Parathyroid adenoma (tissue), 2 donors: Measurements from ENCODE around the gene SLC2A5.

ENCODE experiments used
- H2AFZ ChIP-seq: fragments of 300-600 bp; sonication (generic); one replicate; pipeline ENCODE4 v1.7.0; 2017; ENCODE audit warnings: antibody characterized with exemption, mild to moderate bottlenecking
- H3K27ac ChIP-seq: fragments of 300-600 bp; sonication (generic); one replicate; pipeline ENCODE4 v1.7.0; 2017
- H3K27me3 ChIP-seq: fragments of 300-600 bp; sonication (generic); one replicate; pipeline ENCODE4 v1.7.0; 2017; ENCODE audit warnings: low read length; ENCODE audit not compliant: control insufficient read depth, insufficient read depth
- H3K36me3 ChIP-seq: fragments of 300-600 bp; sonication (generic); one replicate; pipeline ENCODE4 v1.7.0; 2017; ENCODE audit warnings: low read length; ENCODE audit not compliant: control insufficient read depth, insufficient read depth
- H3K4me1 ChIP-seq: fragments of 300-600 bp; sonication (generic); one replicate; pipeline ENCODE4 v1.7.0; 2017; ENCODE audit warnings: control low read depth
- H3K4me2 ChIP-seq: fragments of 300-600 bp; sonication (generic); one replicate; pipeline ENCODE4 v1.7.0; 2017; ENCODE audit warnings: low read length
- H3K4me3 ChIP-seq: fragments of 300-600 bp; sonication (generic); one replicate; pipeline ENCODE4 v1.7.0; 2017; ENCODE audit warnings: low read depth, low read length
- H3K79me2 ChIP-seq: fragments of 300-600 bp; sonication (generic); one replicate; pipeline ENCODE4 v1.7.0; 2017; ENCODE audit warnings: control low read depth
- H3K9ac ChIP-seq: fragments of 300-600 bp; sonication (generic); one replicate; pipeline ENCODE4 v1.7.0; 2017; ENCODE audit warnings: mild to moderate bottlenecking
- H3K9me3 ChIP-seq: fragments of 300-600 bp; sonication (generic); one replicate; pipeline ENCODE4 v1.7.0; 2017; ENCODE audit warnings: low read length; ENCODE audit not compliant: control insufficient read depth
- CTCF ChIP-seq: fragments of 300-600 bp; sonication (generic); IDR thresholded peaks from one replicate; pipeline ENCODE4 v1.7.0; 2017; ENCODE audit warnings: antibody characterized with exemption, mild to moderate bottlenecking
- donor health status: primary hyperparathyroidism.

Gene SLC2A5

DNA sequence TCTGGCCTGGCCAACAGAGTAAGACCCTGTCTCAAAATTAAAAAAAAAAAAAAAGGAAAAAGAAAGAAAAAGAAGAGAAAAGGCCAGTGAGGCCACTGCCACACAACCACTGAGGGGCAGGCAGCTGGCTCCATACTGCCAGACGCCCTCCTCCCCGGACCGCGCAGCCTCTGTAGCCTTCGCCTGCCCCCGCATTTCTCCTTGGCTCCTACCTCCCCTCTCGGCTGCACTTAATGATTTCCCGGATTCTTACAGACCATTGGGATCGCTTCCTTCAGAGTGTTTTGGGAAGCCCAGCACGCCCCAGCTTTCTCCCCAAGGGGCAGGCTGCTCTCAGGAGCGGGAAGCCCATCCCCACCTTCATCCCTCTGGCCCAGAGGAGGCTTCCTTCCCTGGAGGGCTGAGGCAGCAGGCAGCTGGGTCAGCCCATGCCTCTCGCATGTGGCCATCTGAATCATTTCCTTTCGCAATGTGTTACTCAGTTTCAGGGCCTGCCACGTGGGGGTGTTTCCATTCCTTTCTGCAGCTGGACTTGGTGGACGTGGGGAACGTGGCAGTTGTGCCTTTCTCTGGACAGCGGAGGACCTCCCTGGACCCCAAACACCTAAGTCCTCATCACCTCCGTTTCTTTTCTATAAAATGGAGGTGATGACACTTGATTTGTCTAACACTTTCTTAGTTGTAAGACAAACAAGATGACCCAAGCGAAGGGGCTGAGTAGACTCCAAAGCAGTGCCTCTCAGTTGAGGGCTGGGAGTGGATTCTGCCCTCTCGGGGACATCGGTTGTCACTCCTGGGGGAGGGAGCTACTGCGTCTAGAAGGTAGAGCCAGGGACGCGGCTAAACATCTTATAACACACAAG is 2.3 kb downstream of the SLC2A5 start:
- H3K9ac ChIP-seq: no peak overlapping the region
- no peak overlapping the region for H2AFZ ChIP-seq
- no peaks in the 10 kb centered on the region for H3K79me2 ChIP-seq
- H3K9me3 ChIP-seq: no peaks in the 10 kb centered on the region
- H3K4me3 ChIP-seq: no peak overlapping the region
- no peak overlapping the region for H3K4me2 ChIP-seq
- peaks cover 2% of the 10 kb centered on the region for H3K4me1 ChIP-seq
- no peak overlapping the region for H3K27ac ChIP-seq
- no peak for TF ChIP-seq CTCF
- no peaks in the 10 kb centered on the region for H3K36me3 ChIP-seq
- H3K27me3 ChIP-seq: no peaks in the 10 kb centered on the region

GRCh38 chr1:9065213-9065751 is 4.2 kb downstream of the SLC2A5 start:
- no peaks in the 10 kb centered on the region for H3K79me2 ChIP-seq
- H3K27ac ChIP-seq: no peak overlapping the region
- no peak overlapping the region for H3K4me2 ChIP-seq
- H3K4me3 ChIP-seq: no peak overlapping the region
- H3K36me3 ChIP-seq: no peaks in the 10 kb centered on the region
- TF ChIP-seq CTCF: no peak
- H3K27me3 ChIP-seq: no peaks in the 10 kb centered on the region
- peaks cover 2% of the 10 kb centered on the region for H3K4me1 ChIP-seq
- peak overlapping the region; percentile 28 for H2AFZ ChIP-seq
- no peak overlapping the region for H3K9ac ChIP-seq
- no peaks in the 10 kb centered on the region for H3K9me3 ChIP-seq

DNA sequence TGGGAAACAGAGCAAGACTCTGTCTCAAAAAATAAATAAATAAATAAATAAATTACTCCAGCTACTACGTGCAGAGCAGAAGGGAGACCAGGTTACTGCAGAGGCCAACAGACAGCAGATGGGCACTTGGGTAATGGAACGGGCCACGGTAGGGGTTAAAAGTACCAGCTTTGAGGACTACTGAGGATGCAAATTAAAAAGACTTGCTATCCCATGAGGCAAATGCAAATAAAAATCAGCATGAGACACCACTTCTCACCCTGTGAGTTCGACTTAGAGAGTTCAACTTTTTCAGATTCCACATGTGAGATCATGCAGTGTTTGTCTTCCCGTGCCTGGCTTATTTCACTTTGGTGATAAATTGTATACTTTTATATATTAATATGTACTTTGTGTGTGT is 6.6 kb downstream of the SLC2A5 start:
- Histone ChIP-seq H3K4me2 (no peak overlapping the region), H3K9me3 (no peaks in the 10 kb centered on the region), H3K27me3 (no peaks in the 10 kb centered on the region), H3K79me2 (no peaks in the 10 kb centered on the region), H3K36me3 (no peaks in the 10 kb centered on the region), H3K4me1 (peaks cover 2% of the 10 kb centered on the region), H2AFZ (no peak overlapping the region), H3K4me3 (no peak overlapping the region), H3K27ac (no peak overlapping the region), H3K9ac (no peak overlapping the region)
- no peak for TF ChIP-seq CTCF

DNA sequence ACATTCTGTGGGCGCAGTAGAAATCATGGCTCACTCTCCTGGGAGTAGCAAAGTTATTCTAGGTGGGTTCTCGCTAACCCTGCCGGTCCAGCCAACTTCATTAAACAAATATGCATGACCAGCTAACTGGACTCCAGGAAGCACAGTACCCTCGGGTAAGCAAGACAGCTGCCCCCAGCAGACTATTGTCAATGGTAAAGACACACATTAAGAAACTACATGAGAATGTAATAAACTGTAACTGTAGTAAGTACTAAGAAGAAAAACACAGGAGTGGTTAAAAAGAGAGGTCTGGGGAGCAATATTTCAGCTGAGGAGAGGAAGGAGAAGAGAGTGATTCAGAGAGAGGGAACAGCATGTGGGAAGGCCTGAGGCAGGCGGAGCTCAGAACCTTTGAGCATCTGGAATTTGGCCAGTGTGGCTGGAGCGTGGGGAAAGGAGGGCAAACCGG is 7.4 kb downstream of the SLC2A5 start:
- Histone ChIP-seq H2AFZ (no peak overlapping the region), H3K27me3 (no peaks in the 10 kb centered on the region), H3K4me2 (no peak overlapping the region), H3K79me2 (no peaks in the 10 kb centered on the region), H3K9ac (no peak overlapping the region), H3K36me3 (no peaks in the 10 kb centered on the region), H3K27ac (no peak overlapping the region), H3K9me3 (no peaks in the 10 kb centered on the region), H3K4me1 (peaks cover 2% of the 10 kb centered on the region), H3K4me3 (no peak overlapping the region)
- TF ChIP-seq CTCF: no peak
